HG02763 (cell line): ENCODE data around the gene ALDOB.

ENCODE experiments used
- ATAC-seq: cut with Tn5 transposase; IDR thresholded peaks from one replicate; pipeline ENCODE4 v1.9.1; 2021; ENCODE audit warnings: mild to moderate bottlenecking, moderate library complexity; ENCODE audit not compliant: unreplicated experiment

ALDOB gene

GRCh38 chr9:101435601-101436079 lies at the start of gene ALDOB:
Gene ALDOB (minus strand): TSS chr9:101435774. CDS start chr9:101430887, 4,887 bp downstream.
- no peak for ATAC-seq

- ATAC-seq = no peak
These were observed 48.5 kb upstream of the ALDOB start for GRCh38 chr9:101484046-101484445.

- no peak for ATAC-seq
These were observed 45.7 kb upstream of the ALDOB start for GRCh38 chr9:101481261-101481660.

DNA sequence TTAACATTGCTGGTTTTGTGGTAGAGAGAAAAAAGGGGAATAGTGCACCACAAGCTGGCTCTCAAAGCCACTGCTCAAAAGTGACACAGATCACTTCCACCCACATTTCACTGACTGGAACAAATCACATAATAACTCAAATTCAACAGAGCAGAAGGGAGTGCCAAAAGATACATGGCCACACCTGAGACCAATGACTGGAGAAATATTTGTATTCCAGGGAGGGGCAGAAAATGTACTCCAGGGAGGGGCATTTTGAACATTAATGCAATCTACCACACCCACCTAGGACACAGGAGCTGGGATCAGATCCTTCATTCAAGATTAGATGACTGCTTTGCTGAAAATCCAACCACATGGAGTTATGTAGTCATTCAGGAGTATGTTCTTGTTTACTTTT lies 44.8 kb upstream of the ALDOB start:
- no peak for ATAC-seq

GRCh38 chr9:101479338-101480030 lies 43.9 kb upstream of the ALDOB start:
- no peak for ATAC-seq

DNA sequence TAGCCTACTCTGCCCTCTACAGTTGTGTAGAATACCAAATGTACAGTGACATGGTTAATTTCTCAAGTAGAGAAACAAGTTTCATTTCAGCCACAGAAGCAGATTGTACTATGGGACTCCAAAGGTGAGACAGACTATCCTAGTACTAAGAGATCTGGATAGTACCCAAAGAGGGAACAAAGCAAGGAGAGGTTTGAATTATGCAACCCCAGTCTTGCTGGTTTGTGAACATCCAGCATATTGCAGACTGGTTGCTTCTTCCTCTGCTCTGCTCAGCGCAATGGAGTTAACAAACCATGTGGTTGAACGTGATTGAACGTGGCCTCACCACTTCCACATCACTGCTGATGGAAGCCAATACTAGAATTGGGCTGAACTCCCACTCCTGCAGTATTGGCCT lies 43.3 kb upstream of the ALDOB start:
- no peak for ATAC-seq

DNA sequence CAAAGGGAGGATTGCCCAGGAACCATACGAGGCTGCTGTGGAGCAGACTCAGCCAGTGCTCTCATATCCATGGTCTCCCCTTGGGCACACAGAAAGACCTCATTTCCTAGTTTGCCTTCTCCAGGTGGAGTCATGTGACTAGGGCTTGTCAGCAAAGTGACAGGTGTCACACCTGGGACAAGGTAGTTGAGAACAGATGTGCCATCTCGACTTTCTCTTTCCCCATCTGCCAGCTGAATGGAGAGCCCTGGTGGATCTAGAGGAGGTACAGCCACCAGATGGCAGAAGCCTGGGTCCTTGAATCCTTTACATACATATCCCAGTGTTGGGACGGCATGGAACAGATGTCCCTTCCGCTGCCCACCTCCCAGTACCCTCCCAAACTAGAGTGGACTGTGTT lies 42.9 kb upstream of the ALDOB start:
- no peak for ATAC-seq

- no peak for ATAC-seq
These were observed 42.2 kb upstream of the ALDOB start for GRCh38 chr9:101477736-101478135.

DNA sequence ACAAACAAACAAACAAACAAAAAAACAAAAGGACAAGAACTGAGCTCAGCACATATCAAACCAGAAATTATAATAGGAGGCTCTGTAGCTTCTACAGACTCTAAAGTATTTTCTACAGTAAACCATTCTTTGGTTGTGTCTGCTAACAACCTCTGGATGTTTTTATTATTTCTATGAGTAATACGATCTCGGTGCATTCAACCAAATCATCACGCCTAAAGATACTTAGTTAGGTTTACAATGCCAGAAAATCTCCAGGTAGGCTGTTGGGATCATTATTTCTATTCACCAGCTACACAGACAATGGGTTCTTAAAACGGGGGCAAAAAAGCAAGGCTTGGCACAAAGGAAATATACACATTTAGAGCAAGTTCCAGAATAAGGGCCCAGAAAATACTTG lies 41.6 kb upstream of the ALDOB start:
- ATAC-seq = no peak

- ATAC-seq = no peak
These were observed 41.1 kb upstream of the ALDOB start for GRCh38 chr9:101476576-101477208.

- no peak for ATAC-seq
These were observed 37.3 kb upstream of the ALDOB start for GRCh38 chr9:101472891-101473290.

GRCh38 chr9:101470929-101471328 lies 35.4 kb upstream of the ALDOB start:
- no peak for ATAC-seq

- ATAC-seq = no peak
These were observed 34.4 kb upstream of the ALDOB start for GRCh38 chr9:101470021-101470420.

- no peak for ATAC-seq
These were observed 33.5 kb upstream of the ALDOB start for GRCh38 chr9:101469026-101469425.

GRCh38 chr9:101468116-101468515 lies 32.5 kb upstream of the ALDOB start:
- no peak for ATAC-seq

DNA sequence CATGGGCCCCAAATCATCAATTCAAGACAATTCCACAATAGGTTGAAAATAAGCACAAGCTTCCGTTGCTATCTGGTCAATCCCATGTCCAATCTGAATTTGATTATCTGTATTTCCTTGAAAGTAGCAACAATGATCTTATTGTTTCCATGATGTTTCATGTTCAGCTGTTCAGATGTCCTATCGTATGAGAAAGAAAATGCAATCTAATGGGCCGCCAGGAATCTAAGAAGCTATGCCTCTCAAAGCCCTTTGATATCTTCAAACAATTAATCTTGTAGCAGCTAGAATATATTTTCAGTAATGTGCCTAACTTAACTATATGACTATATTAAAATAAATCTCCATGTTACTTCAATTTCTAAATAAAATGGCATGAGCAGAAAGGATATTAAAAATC lies 32.1 kb upstream of the ALDOB start:
- ATAC-seq = no peak

GRCh38 chr9:101466863-101467262 lies 31.3 kb upstream of the ALDOB start:
- ATAC-seq = no peak

DNA sequence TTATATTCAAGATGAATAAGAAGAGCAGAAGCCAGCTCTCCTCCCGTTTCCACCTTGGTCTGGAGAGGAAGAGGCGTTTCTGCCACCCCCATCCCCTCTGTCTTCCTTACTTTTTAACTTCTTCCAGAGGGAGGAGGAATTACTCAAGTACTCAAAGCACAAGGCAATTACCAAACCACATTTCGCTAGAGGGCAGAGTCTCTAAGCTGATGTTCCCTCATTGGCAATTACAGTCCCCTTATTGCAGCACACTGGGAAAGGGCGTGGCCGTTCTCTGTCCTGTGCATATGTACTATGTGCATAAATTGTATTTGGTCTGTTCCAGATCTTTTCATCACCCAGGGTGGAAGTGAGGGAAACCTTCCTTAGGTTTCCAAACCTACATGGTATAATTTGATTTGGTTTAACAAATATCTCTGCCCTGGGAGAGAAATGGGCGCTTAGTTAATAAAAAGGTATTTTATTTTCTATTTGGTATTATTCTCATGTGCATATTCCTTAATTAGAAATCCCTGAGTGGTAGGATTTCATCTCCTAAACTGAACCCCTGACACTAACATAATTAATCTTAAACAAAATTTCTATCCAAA lies 29.8 kb upstream of the ALDOB start:
- ATAC-seq = no peak

GRCh38 chr9:101463397-101463796 lies 27.8 kb upstream of the ALDOB start:
- no peak for ATAC-seq

- no peak for ATAC-seq
These were observed 27.0 kb upstream of the ALDOB start for GRCh38 chr9:101462558-101462957.

- no peak for ATAC-seq
These were observed 25.4 kb upstream of the ALDOB start for GRCh38 chr9:101460965-101461364.

GRCh38 chr9:101458963-101459631 lies 23.5 kb upstream of the ALDOB start:
- no peak for ATAC-seq
